Neural progenitor cell (in vitro differentiated cells): ENCODE measurements around the gene ZDHHC1. TPM values are rescaled to one million over a fixed set of nuclear protein-coding genes. Genes with fewer than 3 reads are reported as not detected.
A peak's percentile ranks its signal among the peaks of the same experiment; 100 is the strongest.

Source experiments
- DNase-seq: peaks from one replicate; pipeline ENCODE4 v3.0.0-alpha.2; 2016; ENCODE audit warnings: low spot score
- H2AFZ ChIP-seq: fragments of 200-600 bp; sonication (generic); replicated peaks from 2 replicates; pipeline ENCODE4 v1.6.1; 2016; ENCODE audit warnings: antibody characterized with exemption
- H3F3A ChIP-seq: fragments of 200-600 bp; sonication (generic); 2 replicates; pipeline ENCODE4 v1.6.1; 2016; ENCODE audit warnings: antibody characterized with exemption, low read depth
- H3K27ac ChIP-seq: fragments of 200-600 bp; sonication (generic); 2 replicates; pipeline ENCODE4 v1.5.1; 2016; ENCODE audit warnings: mild to moderate bottlenecking
- H3K27me3 ChIP-seq: fragments of 200-600 bp; sonication (generic); 2 replicates; pipeline ENCODE4 v1.6.1; 2016; ENCODE audit warnings: mild to moderate bottlenecking, moderate library complexity
- H3K36me3 ChIP-seq: fragments of 200-600 bp; sonication (generic); 2 replicates; pipeline ENCODE4 v1.5.1; 2016
- H3K4me1 ChIP-seq: fragments of 200-600 bp; sonication (generic); 2 replicates; pipeline ENCODE4 v1.6.1; 2016; ENCODE audit warnings: mixed run types
- H3K4me2 ChIP-seq: fragments of 200-600 bp; sonication (generic); 2 replicates; pipeline ENCODE4 v1.6.1; 2016
- H3K4me3 ChIP-seq: fragments of 200-600 bp; sonication (generic); 2 replicates; pipeline ENCODE4 v1.5.1; 2016
- H3K79me2 ChIP-seq: fragments of 200-600 bp; sonication (generic); 2 replicates; pipeline ENCODE4 v1.6.1; 2016; ENCODE audit warnings: low read depth
- H3K9ac ChIP-seq: fragments of 200-600 bp; sonication (generic); 2 replicates; pipeline ENCODE4 v1.6.1; 2016
- H3K9me3 ChIP-seq: fragments of 200-600 bp; sonication (generic); 2 replicates; pipeline ENCODE4 v1.5.1; 2016; ENCODE audit warnings: low read depth
- H4K20me1 ChIP-seq: fragments of 200-600 bp; sonication (generic); 2 replicates; pipeline ENCODE4 v1.6.1; 2016; ENCODE audit warnings: low read depth
- H3K27ac Mint-ChIP-seq: 3 replicates; pipeline ENCODE4 v1.8.0; 2021; ENCODE audit warnings: mixed read lengths
- H3K27me3 Mint-ChIP-seq: 2 replicates; pipeline ENCODE4 v1.8.0; 2022; ENCODE audit warnings: low read depth, mild to moderate bottlenecking, inconsistent platforms, moderate library complexity, mixed read lengths; ENCODE audit not compliant: insufficient read depth
- H3K36me3 Mint-ChIP-seq: 3 replicates; pipeline ENCODE4 v1.8.0; 2021; ENCODE audit warnings: mixed read lengths
- H3K4me1 Mint-ChIP-seq: 3 replicates; pipeline ENCODE4 v1.8.0; 2021; ENCODE audit warnings: mixed read lengths
- H3K4me3 Mint-ChIP-seq: 3 replicates; pipeline ENCODE4 v1.8.0; 2021; ENCODE audit warnings: mild to moderate bottlenecking, moderate library complexity, mixed read lengths
- H3K9me3 Mint-ChIP-seq: 3 replicates; pipeline ENCODE4 v1.8.0; 2020; ENCODE audit warnings: mixed read lengths
- EZH2 ChIP-seq: fragments of 200-600 bp; sonication (generic); IDR thresholded peaks from 2 replicates; pipeline ENCODE4 v1.6.1; 2017; ENCODE audit warnings: antibody characterized with exemption, mild to moderate bottlenecking, moderate library complexity
- EZH2phosphoT487 ChIP-seq: fragments of 200-600 bp; sonication (generic); IDR thresholded peaks from 2 replicates; pipeline ENCODE4 v1.6.1; 2017; ENCODE audit warnings: antibody characterized with exemption
- total RNA-seq: library from RNA; depleted of rRNA; stranded (reverse); fragments of >200 nt; gene quantifications from 2 replicates; pipeline ENCODE4 v1.2.3, GENCODE V29; 2015; ENCODE audit warnings: low replicate concordance
- TF ChIP-seq, protein P1 (sequence below): fragments of 200-600 bp; sonication (generic); IDR thresholded peaks from 2 replicates; pipeline ENCODE4 v1.5.1; 2017; ENCODE audit warnings: antibody characterized with exemption, mild to moderate bottlenecking

The ZDHHC1 gene
- total RNA-seq, 1 donor from 2014 or later: 1.5 TPM

DNA sequence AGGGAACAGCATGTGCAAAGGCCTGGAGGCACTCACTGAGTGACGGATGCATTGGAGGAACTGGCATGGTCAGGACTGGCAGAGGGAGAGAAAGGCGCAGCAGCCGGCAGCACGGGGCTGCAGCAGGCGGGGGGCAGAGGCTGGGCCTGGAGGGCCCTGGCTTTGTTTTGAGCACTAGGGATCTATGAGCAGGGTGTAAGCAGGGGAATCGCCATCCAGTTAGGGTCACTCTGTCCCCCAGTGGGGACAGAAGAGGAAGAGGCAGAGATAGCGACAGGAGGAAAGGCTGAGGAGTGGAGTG, 28.8 kb upstream of the ZDHHC1 start:
- Mint-ChIP-seq H3K27ac (peak overlapping the region; percentile 70), H3K4me3 (no peak overlapping the region), H3K4me1 (peaks cover 8% of the 10 kb centered on the region), H3K9me3 (no peaks in the 10 kb centered on the region), H3K36me3 (no peaks in the 10 kb centered on the region), H3K27me3 (no peaks in the 10 kb centered on the region)
- TF ChIP-seq EZH2 (no peak), EZH2phosphoT487 (no peak)
- TF ChIP-seq, protein P1, sequence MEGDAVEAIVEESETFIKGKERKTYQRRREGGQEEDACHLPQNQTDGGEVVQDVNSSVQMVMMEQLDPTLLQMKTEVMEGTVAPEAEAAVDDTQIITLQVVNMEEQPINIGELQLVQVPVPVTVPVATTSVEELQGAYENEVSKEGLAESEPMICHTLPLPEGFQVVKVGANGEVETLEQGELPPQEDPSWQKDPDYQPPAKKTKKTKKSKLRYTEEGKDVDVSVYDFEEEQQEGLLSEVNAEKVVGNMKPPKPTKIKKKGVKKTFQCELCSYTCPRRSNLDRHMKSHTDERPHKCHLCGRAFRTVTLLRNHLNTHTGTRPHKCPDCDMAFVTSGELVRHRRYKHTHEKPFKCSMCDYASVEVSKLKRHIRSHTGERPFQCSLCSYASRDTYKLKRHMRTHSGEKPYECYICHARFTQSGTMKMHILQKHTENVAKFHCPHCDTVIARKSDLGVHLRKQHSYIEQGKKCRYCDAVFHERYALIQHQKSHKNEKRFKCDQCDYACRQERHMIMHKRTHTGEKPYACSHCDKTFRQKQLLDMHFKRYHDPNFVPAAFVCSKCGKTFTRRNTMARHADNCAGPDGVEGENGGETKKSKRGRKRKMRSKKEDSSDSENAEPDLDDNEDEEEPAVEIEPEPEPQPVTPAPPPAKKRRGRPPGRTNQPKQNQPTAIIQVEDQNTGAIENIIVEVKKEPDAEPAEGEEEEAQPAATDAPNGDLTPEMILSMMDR: no peak
- Histone ChIP-seq H3F3A (no peaks in the 10 kb centered on the region), H4K20me1 (peaks cover 14% of the 10 kb centered on the region), H3K36me3 (no peaks in the 10 kb centered on the region), H2AFZ (no peak overlapping the region), H3K27me3 (no peaks in the 10 kb centered on the region), H3K79me2 (no peaks in the 10 kb centered on the region), H3K4me1 (peaks cover 7% of the 10 kb centered on the region), H3K4me3 (no peak overlapping the region), H3K4me2 (no peak overlapping the region), H3K9ac (no peak overlapping the region), H3K27ac (no peak overlapping the region), H3K9me3 (no peaks in the 10 kb centered on the region)
- no peak for DNase-seq

- no peak overlapping the region for H3K4me3 Mint-ChIP-seq
- no peak overlapping the region for H3K9ac ChIP-seq
- no peaks in the 10 kb centered on the region for H3K36me3 Mint-ChIP-seq
- no peak overlapping the region for H2AFZ ChIP-seq
- H3K36me3 ChIP-seq: no peaks in the 10 kb centered on the region
- no peak overlapping the region for H3K27ac ChIP-seq
- peaks cover 7% of the 10 kb centered on the region for H3K4me1 ChIP-seq
- H3F3A ChIP-seq: no peaks in the 10 kb centered on the region
- peak overlapping the region; percentile 70 for H3K27ac Mint-ChIP-seq
- no peaks in the 10 kb centered on the region for H3K27me3 ChIP-seq
- peaks cover 8% of the 10 kb centered on the region for H3K4me1 Mint-ChIP-seq
- H3K4me3 ChIP-seq: no peak overlapping the region
- TF ChIP-seq EZH2: no peak
- TF ChIP-seq, protein P1: peak; percentile 18
- H3K9me3 ChIP-seq: no peaks in the 10 kb centered on the region
- DNase-seq: no peak
- no peaks in the 10 kb centered on the region for H3K79me2 ChIP-seq
- no peaks in the 10 kb centered on the region for H3K9me3 Mint-ChIP-seq
- no peaks in the 10 kb centered on the region for H3K27me3 Mint-ChIP-seq
- H3K4me2 ChIP-seq: no peak overlapping the region
- peaks cover 14% of the 10 kb centered on the region for H4K20me1 ChIP-seq
Observed at GRCh38 chr16:67444259-67445125, 28.2 kb upstream of the ZDHHC1 start.

DNA sequence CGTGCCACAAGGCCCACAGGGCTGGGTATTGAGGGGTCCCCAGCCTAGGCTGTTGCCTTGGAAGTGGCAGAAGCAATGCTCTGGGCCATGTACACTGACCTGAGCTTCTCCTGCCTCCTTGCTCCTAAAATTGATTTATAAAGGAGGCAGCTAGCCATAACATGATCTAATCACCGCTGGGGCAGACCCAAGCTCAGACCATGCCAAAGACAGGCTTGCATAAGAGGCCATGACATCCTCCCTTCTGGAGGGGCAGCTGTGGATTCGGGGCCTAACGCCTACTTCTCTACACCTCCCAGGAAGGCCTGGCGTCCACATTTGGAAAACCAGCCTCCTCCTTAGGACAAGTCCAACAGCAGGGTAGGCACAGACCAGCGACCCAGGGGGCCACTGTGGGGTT, 27.0 kb upstream of the ZDHHC1 start:
- Mint-ChIP-seq H3K4me1 (peaks cover 8% of the 10 kb centered on the region), H3K9me3 (no peaks in the 10 kb centered on the region), H3K27me3 (peaks cover 2% of the 10 kb centered on the region), H3K27ac (peak overlapping the region; percentile 87), H3K36me3 (peaks cover 3% of the 10 kb centered on the region), H3K4me3 (no peak overlapping the region)
- Histone ChIP-seq H3K27me3 (no peaks in the 10 kb centered on the region), H3K9me3 (no peaks in the 10 kb centered on the region), H3K9ac (no peak overlapping the region), H3K4me1 (peaks cover 7% of the 10 kb centered on the region), H3K79me2 (no peaks in the 10 kb centered on the region), H3F3A (no peaks in the 10 kb centered on the region), H3K36me3 (no peaks in the 10 kb centered on the region), H2AFZ (no peak overlapping the region), H3K4me3 (no peak overlapping the region), H3K4me2 (no peak overlapping the region), H4K20me1 (peaks cover 14% of the 10 kb centered on the region), H3K27ac (no peak overlapping the region)
- no peak for TF ChIP-seq EZH2
- TF ChIP-seq, protein P1: no peak
- TF ChIP-seq EZH2phosphoT487: no peak
- DNase-seq: no peak
